Occipital lobe (tissue), 2 donors: ENCODE results near the gene CBFA2T2. TPM values are rescaled to one million over a fixed set of nuclear protein-coding genes. Genes with fewer than 3 reads are reported as not detected.
"Not testable (repeated sequence)": the region's sequence is repeated elsewhere in the genome, so short reads cannot be mapped to it uniquely, and the experiment has no call there.

Source experiments
- DNase-seq: peaks from one replicate; lab custom pipeline; 2025; lab: John Stamatoyannopoulos, UW
- total RNA-seq: library from RNA; depleted of rRNA; stranded (reverse); fragments of >200 nt; gene quantifications from one replicate; pipeline ENCODE4 v1.2.3, GENCODE V29; 2014

The CBFA2T2 gene
- total RNA-seq, 1 donor from 2014 or later = 24.3 TPM

DNA sequence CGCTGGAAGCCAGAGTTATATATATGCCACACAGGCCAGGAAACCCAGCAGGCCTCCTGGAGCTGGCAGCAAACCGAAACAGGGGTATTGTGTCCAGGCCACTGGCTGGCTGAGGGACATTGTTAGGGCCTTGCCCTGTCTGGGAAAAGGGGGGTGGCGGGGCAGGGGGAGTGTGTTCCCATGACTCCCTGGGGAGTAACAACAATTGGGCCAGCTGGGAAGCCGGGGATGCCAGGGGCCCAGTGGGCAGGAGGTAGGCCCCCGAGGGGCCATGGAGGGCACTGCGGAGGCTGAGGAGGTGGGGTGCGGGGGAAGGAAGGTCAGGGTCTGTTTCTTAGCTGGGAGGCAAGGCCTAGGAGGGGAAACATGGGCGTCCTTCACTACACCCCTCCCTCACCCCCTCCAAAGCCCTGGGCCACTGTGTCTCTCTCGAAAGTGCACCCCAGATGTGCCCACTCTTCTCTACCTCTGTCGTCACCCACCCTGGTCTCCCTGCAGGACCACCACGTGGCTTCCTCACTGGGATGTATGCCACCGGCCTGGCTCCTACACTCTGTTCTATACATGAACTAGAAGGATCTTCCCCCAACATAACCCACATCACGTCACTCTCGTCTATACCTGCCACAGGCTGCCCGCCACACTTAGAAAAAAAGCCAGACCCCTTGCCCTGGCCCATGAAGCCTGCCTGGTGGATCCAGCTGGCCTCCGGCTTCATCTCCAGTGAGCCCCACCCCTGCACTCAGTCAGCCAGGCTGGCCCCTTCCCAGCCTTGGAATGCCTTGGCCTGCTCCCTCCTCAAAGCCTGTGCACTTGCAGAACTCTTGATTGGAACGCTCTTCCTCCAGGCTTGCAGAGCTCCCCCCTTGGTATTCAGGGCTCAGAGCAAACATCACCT is 204.1 kb downstream of the CBFA2T2 start:
- peak; percentile 46 for DNase-seq

DNA sequence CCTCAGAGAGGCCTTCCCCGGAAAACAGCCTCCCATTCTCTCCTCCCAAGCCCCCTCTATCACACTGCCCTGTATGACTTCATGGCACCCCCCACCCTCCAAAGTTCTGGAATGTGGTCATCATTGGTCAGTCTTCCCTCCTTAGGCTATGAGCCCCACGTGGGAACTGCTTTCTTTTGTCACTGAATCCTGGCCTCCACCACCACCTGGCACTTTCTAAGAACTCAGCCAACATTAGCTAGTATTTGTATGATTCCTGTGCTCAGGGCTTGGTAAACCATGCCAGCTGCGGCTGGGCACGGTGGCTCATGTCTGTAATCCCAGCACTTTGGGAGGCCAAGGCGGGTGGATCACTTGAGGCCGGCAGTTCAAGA is 204.7 kb downstream of the CBFA2T2 start:
- no peak for DNase-seq

DNA sequence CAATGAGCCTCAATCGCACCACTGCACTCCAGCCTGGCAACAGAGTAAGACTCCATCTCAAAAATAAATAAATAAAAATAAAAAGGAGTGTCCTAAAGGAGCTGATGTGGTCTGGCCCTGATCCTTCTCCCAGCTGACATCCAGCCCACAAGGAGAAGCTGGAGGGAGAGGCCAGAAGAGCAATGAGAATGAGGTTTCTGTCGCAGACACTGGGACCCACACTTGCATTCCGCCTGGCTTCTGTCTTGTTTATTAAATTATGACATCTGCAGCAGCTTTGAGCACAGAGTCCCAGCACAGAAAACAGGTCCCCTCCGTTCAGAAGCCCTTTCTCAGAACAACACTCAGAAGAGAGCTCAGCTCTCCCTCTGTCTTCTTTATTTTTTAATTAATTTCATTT is 206.6 kb downstream of the CBFA2T2 start:
- DNase-seq = no peak

GRCh38 chr20:33697129-33697528 is 207.2 kb downstream of the CBFA2T2 start:
- DNase-seq = peak; percentile 82

DNA sequence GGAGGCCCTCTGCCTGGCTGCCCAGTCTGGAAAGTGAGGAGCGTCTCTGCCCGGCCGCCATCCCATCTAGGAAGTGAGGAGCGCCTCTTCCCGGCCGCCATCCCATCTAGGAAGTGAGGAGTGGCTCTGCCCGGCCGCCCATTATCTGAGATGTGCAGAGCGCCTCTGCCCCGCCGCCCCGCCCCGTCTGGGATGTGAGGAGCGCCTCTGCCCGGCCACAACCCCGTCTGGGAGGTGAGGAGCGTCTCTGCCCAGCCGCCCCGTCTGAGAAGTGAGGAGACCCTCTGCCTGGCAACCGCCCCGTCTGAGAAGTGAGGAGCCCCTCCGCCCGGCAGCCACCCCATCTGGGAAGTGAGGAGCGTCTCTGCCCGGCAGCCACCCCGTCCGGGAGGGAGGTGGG is 209.1 kb downstream of the CBFA2T2 start:
- not testable (repeated sequence) for DNase-seq

Other genes with a start within 250 kb of the CBFA2T2 start
- gene BPIFB1, start 206.9 kb upstream of the CBFA2T2 start, total RNA-seq = not detected
- gene CDK5RAP1, start 88.6 kb upstream of the CBFA2T2 start, total RNA-seq = 20.4 TPM
- gene SNTA1, start 46.3 kb upstream of the CBFA2T2 start, total RNA-seq = 15.6 TPM
- gene C20orf144, start 172.2 kb downstream of the CBFA2T2 start, total RNA-seq = not detected
- gene ACTL10, start 176.8 kb downstream of the CBFA2T2 start, total RNA-seq = 1.1 TPM
- 27.8 TPM for gene NECAB3, start 184.3 kb downstream of the CBFA2T2 start, total RNA-seq
- gene E2F1, start 196.3 kb downstream of the CBFA2T2 start, total RNA-seq = 2.2 TPM
- gene PXMP4, start 230.2 kb downstream of the CBFA2T2 start, total RNA-seq = 12.5 TPM
- 2.7 TPM for gene ZNF341, start 241.9 kb downstream of the CBFA2T2 start, total RNA-seq